K562 (cell line): Measurements from ENCODE around the gene TM2D3. TPM values are rescaled to one million over a fixed set of nuclear protein-coding genes. Genes with fewer than 3 reads are reported as not detected.

ENCODE experiments used
- ATAC-seq: fragments of 200-7000 bp; cut with Tn5 transposase; 3 replicates; pipeline ENCODE4 v1.9.1; 2020; ENCODE audit warnings: moderate library complexity
- BruUV-seq: library from RNA; stranded (reverse); fragments of 400-500 nt; replicated peaks from 2 replicates; lab custom pipeline; 2021; lab: Mats Ljungman, UMichigan
- CTCF ChIA-PET: fragments of 300-600 bp; formaldehyde crosslinking; extraction: SDS; loops from one replicate; lab custom pipeline; 2021; ENCODE audit warnings: low intra/inter-chr PET ratio; lab: Yijun Ruan, JAX
- POLR2A ChIA-PET: fragments of 300-600, 350-650 bp; sonication (Branson Sonifier 250); formaldehyde crosslinking; extraction: SDS; loops from one replicate; lab custom pipeline; 2021; ENCODE audit warnings: antibody characterized with exemption, inconsistent platforms; lab: Yijun Ruan, JAX
- DNase-seq, 4 experiments: peaks; one replicate each; pipeline versions ENCODE4 v3.0.0 to v3.0.0-alpha.2; 2011 to 2018; ENCODE audit warnings: low spot score in 3 of 4, mixed read lengths in 3 of 4; ENCODE audit errors: extremely low read depth in 1 of 4
- FAIRE-seq: peaks from 2 replicates; lab custom pipeline; 2011; peaks lifted over from hg19 to GRCh38; lab: Jason Lieb, UNC
- H2AFZ ChIP-seq: 2 replicates; pipeline ENCODE4 v1.6.0; 2011; ENCODE audit warnings: low read depth, low read length, control low read depth, inconsistent platforms
- H3K27ac ChIP-seq: fragments of 200-600 bp; 3 replicates; pipeline ENCODE4 v1.8.0; 2011; ENCODE audit warnings: low read depth, mild to moderate bottlenecking, control low read depth, inconsistent platforms, low read length, moderate library complexity, mixed read lengths; ENCODE audit errors: extremely low read depth
- H3K27me3 ChIP-seq, 2 experiments: fragments of 300-600 bp in 1 of 2; 2 replicates in 1 of 2; 3 replicates in 1 of 2; pipeline versions ENCODE4 v1.6.0 to v1.8.0; 2011; ENCODE audit warnings: inconsistent platforms in 2 of 2, low read length in 2 of 2, mild to moderate bottlenecking in 1 of 2, mixed read lengths in 1 of 2, moderate library complexity in 1 of 2; ENCODE audit not compliant: control insufficient read depth in 2 of 2, insufficient read depth in 2 of 2
- H3K36me3 ChIP-seq: fragments of 300-600 bp; 3 replicates; pipeline ENCODE4 v1.8.0; 2011; ENCODE audit warnings: mild to moderate bottlenecking, low read length, inconsistent platforms; ENCODE audit not compliant: control insufficient read depth, insufficient read depth
- H3K4me1 ChIP-seq, 2 experiments: fragments of 200-600 bp in 1 of 2; replicated peaks in 1 of 2; 2 replicates in 1 of 2; 3 replicates in 1 of 2; pipeline versions ENCODE4 v1.5.1 to v1.8.0; 2011; ENCODE audit warnings: inconsistent platforms in 2 of 2, low read length in 2 of 2, mild to moderate bottlenecking in 1 of 2, mixed read lengths in 1 of 2, moderate library complexity in 1 of 2; ENCODE audit not compliant: control insufficient read depth in 2 of 2, insufficient read depth in 2 of 2
- H3K4me2 ChIP-seq: 2 replicates; pipeline ENCODE4 v1.6.1; 2011; ENCODE audit warnings: low read length, control low read depth, inconsistent platforms, mixed read lengths; ENCODE audit not compliant: insufficient read depth
- H3K4me3 ChIP-seq: fragments of 200-600 bp; sonication (generic), shearing (Covaris generic); 2 replicates; pipeline ENCODE4 v1.5.1; 2016; ENCODE audit warnings: control low read depth, inconsistent platforms
- H3K79me2 ChIP-seq: fragments of 200-600 bp; 3 replicates; pipeline ENCODE4 v1.8.0; 2011; ENCODE audit warnings: low read length, inconsistent platforms; ENCODE audit not compliant: control insufficient read depth, insufficient read depth
- H3K9ac ChIP-seq, 2 experiments: 2 replicates each; pipeline versions ENCODE4 v1.6.0 to v1.6.1; 2011; ENCODE audit warnings: low read depth in 2 of 2, low read length in 2 of 2, control low read depth in 1 of 2, inconsistent platforms in 1 of 2, mild to moderate bottlenecking in 1 of 2, mixed read lengths in 1 of 2; ENCODE audit not compliant: insufficient read depth in 1 of 2
- H3K9me1 ChIP-seq: one replicate; pipeline ENCODE4 v1.6.0; 2011; ENCODE audit warnings: inconsistent platforms, mild to moderate bottlenecking, low read length, moderate library complexity; ENCODE audit not compliant: control insufficient read depth, insufficient read depth
- H3K9me3 ChIP-seq: replicated peaks from 2 replicates; pipeline ENCODE4 v1.5.1; 2011; ENCODE audit warnings: low read depth, low read length, inconsistent platforms; ENCODE audit not compliant: control insufficient read depth, insufficient read depth
- H4K20me1 ChIP-seq: replicated peaks from 2 replicates; pipeline ENCODE4 v1.6.1; 2011; ENCODE audit warnings: low read length, inconsistent platforms, mixed read lengths; ENCODE audit not compliant: control insufficient read depth, insufficient read depth
- ATF3 ChIP-seq, 2 experiments: fragments of 450-650 bp in 1 of 2; sonication (generic) in 1 of 2; formaldehyde crosslinking in 1 of 2; IDR thresholded peaks in 1 of 2; conservative IDR thresholded peaks in 1 of 2; 2 replicates each; pipeline versions ENCODE4 v1.6.1 to v1.8.1; 2016 to 2023; ENCODE audit warnings: mild to moderate bottlenecking in 2 of 2, moderate library complexity in 2 of 2, inconsistent platforms in 1 of 2, missing genetic modification reagents in 1 of 2
- BHLHE40 ChIP-seq: IDR thresholded peaks from 2 replicates; pipeline ENCODE4 v1.6.1; 2011; ENCODE audit warnings: low read length, improper control_type of control experiment
- ELK3 ChIP-seq: fragments of 450-650 bp; formaldehyde crosslinking; IDR thresholded peaks from 2 replicates; pipeline ENCODE4 v1.4.0; 2020; ENCODE audit warnings: mild to moderate bottlenecking
- FOXM1 ChIP-seq, 2 experiments: fragments of 450-650 bp in 1 of 2; sonication (generic) in 1 of 2; formaldehyde crosslinking in 1 of 2; IDR thresholded peaks; 2 replicates each; pipeline versions ENCODE4 v1.6.1 to v1.9.0; 2017 to 2022; ENCODE audit warnings: low read depth in 2 of 2, mild to moderate bottlenecking in 2 of 2, missing genetic modification reagents in 1 of 2, moderate library complexity in 1 of 2
- MECOM ChIP-seq: fragments of 250-450 bp; sonication (Bioruptor Pico); IDR thresholded peaks from 2 replicates; pipeline ENCODE4 v1.8.0; 2022; ENCODE audit warnings: inconsistent platforms
- NFIC ChIP-seq: fragments of 450-650 bp; IDR thresholded peaks from 2 replicates; pipeline ENCODE4 v1.6.1; 2017; ENCODE audit warnings: mild to moderate bottlenecking, inconsistent platforms
- TFAM ChIP-seq: fragments of 250-450 bp; sonication (Bioruptor Pico); conservative IDR thresholded peaks from 2 replicates; pipeline ENCODE4 v1.5.0; 2021; ENCODE audit warnings: mild to moderate bottlenecking, moderate library complexity
- WGBS: fragments of 100-300 bp; shearing (Covaris generic); methylation state at CpG from one replicate; pipeline ENCODE4 v1.1.6; 2016; ENCODE audit warnings: low coverage, mixed read lengths; ENCODE audit not compliant: insufficient coverage; ENCODE audit errors: missing lambda C conversion rate; 5-methylcytosine and 5-hydroxymethylcytosine counted together
- in situ Hi-C: fragments of 300-500 bp; cut with MboI; formaldehyde crosslinking; loops from 4 replicates; pipeline ENCODE4 v1.15.0; 2018; ENCODE audit warnings: inconsistent platforms, mixed read lengths
- intact Hi-C: fragments of 100-400 bp; cut with micrococcal nuclease; formaldehyde crosslinking; loops from 2 replicates; pipeline ENCODE4 v1.14.2; 2022
- polyA plus RNA-seq, 8 experiments: library from polyadenylated mRNA; depleted of rRNA in 4 of 8; stranded (reverse) in 5 of 8; unstranded in 3 of 8; fragments of >200 nt; fragmentation: Nextera tagmentation in 2 of 8; fragmentation: Illumina TruSeq in 1 of 8; extraction: Ambion mirVana in 2 of 8; extraction: Trizol in 1 of 8; gene quantifications; 2 replicates each; pipeline versions ENCODE4 v1.2.1 to v1.2.3, GENCODE V29; 2011 to 2014; ENCODE audit warnings: inconsistent platforms in 1 of 8, missing spikeins in 1 of 8
- total RNA-seq, 7 experiments: library from RNA; depleted of rRNA in 6 of 7; stranded (reverse); fragments of >200 nt in 6 of 7; fragmentation: Illumina TruSeq in 2 of 7; extraction: Trizol in 2 of 7; gene quantifications; 2 replicates each; pipeline versions ENCODE4 v1.2.1 to v1.2.3, GENCODE V29; 2011 to 2021; ENCODE audit warnings: low replicate concordance in 1 of 7

The TM2D3 gene
- total and polyA plus RNA-seq, 9 of the 15 experiments (the other 6 are each of a cell fraction or from before 2014, with no cell fraction given): 16.5 to 67.9 (median 31.3) TPM

GRCh38 chr15:101637919-101638318 is 14.3 kb downstream of the TM2D3 start (continued):
- TF ChIP-seq BHLHE40 (no peak), ELK3 (CRISPR knock-in tag) (no peak)

GRCh38 chr15:101637516-101637915 is 14.7 kb downstream of the TM2D3 start:
- intact Hi-C loops: no loop called here
- Histone ChIP-seq H3K4me3 (no peak overlapping the region), H3K27ac (no peak overlapping the region), H3K9me3 (no peaks in the 10 kb centered on the region), H3K4me1 (no peaks in the 10 kb centered on the region; a peak in 1 of 5 replicates), H3K27me3 (no peaks in the 10 kb centered on the region), H3K4me2 (no peak overlapping the region), H3K79me2 (no peaks in the 10 kb centered on the region), H3K9me1 (no peaks in the 10 kb centered on the region), H3K9ac (no peak overlapping the region), H4K20me1 (no peaks in the 10 kb centered on the region), H2AFZ (no peak overlapping the region), H3K36me3 (peaks cover 28% of the 10 kb centered on the region)
- ATAC-seq: no peak
- DNase-seq: no peak
- 75% methylated on average over 6 of the region's 6 CpGs for WGBS
- TF ChIP-seq MECOM (CRISPR knock-in tag) (no peak), FOXM1 (IDR thresholded peaks at IDR 0.05; ENCODE audit: low read depth) (no peak), FOXM1 (CRISPR knock-in tag; IDR thresholded peaks at IDR 0.05; ENCODE audit: low read depth) (no peak), ATF3 (IDR thresholded peaks at IDR 0.05) (peak; percentile 20; the same call in 1 of the 2 replicates), ATF3 (CRISPR knock-in tag; conservative IDR thresholded peaks at IDR 0.05) (no peak), NFIC (no peak), TFAM (CRISPR knock-in tag) (no peak)
- no peak for FAIRE-seq
- no TSS peak for BruUV-seq
- in situ Hi-C loops: no loop called here
- ChIA-PET POLR2A (interaction anchor here (0.9 to 1.2 kb wide), 2 partner anchors 12 to 109 kb away, joined by 3 read pairs; no protein-coding TSS in a partner anchor), CTCF (no interaction called here)
